ENCODE data around the gene NAALADL2.
"Not testable (repeated sequence)": the region's sequence is repeated elsewhere in the genome, so short reads cannot be mapped to it uniquely, and the experiment has no call there.

The NAALADL2 gene

GRCh38 chr3:175077216-175077615 lies 218.1 kb downstream of the NAALADL2 start:
- no peak for DNase-seq

GRCh38 chr3:175082631-175083030 lies 223.5 kb downstream of the NAALADL2 start:
- no peak for DNase-seq

- not testable (repeated sequence) for DNase-seq
Measured at GRCh38 chr3:175087128-175087527, 228.0 kb downstream of the NAALADL2 start.

- no peak for DNase-seq
Measured at GRCh38 chr3:175088766-175089380, 229.7 kb downstream of the NAALADL2 start.

- DNase-seq, result no peak
Measured at GRCh38 chr3:175091426-175092114, 232.4 kb downstream of the NAALADL2 start.

GRCh38 chr3:175093748-175094147 lies 234.6 kb downstream of the NAALADL2 start:
- DNase-seq, result no peak

- no peak for DNase-seq
Measured at GRCh38 chr3:175094344-175094743, 235.2 kb downstream of the NAALADL2 start.

- no peak for DNase-seq
Measured at GRCh38 chr3:175098644-175099043, 239.5 kb downstream of the NAALADL2 start.

- DNase-seq, result no peak
Measured at GRCh38 chr3:175102161-175102560, 243.0 kb downstream of the NAALADL2 start.

- DNase-seq, result no peak
Measured at GRCh38 chr3:175103298-175103697, 244.2 kb downstream of the NAALADL2 start.

- DNase-seq, result no peak
Measured at GRCh38 chr3:175105066-175105465, 245.9 kb downstream of the NAALADL2 start.

- DNase-seq, result no peak
Measured at GRCh38 chr3:175107231-175107630, 248.1 kb downstream of the NAALADL2 start.

- no peak for DNase-seq
Measured at GRCh38 chr3:175107995-175108394, 248.9 kb downstream of the NAALADL2 start.

- DNase-seq, result no peak
Measured at GRCh38 chr3:175108613-175109151, 249.5 kb downstream of the NAALADL2 start.

GRCh38 chr3:175111036-175111435 lies 251.9 kb downstream of the NAALADL2 start:
- DNase-seq, result no peak

GRCh38 chr3:175118382-175118941 lies 259.3 kb downstream of the NAALADL2 start:
- no peak for DNase-seq

- no peak for DNase-seq
Measured at GRCh38 chr3:175121225-175121624, 262.1 kb downstream of the NAALADL2 start.

- no peak for DNase-seq
Measured at GRCh38 chr3:175127075-175127662, 268.0 kb downstream of the NAALADL2 start.

GRCh38 chr3:175129126-175129525 lies 270.0 kb downstream of the NAALADL2 start:
- no peak for DNase-seq

- no peak for DNase-seq
Measured at GRCh38 chr3:175129571-175129970, 270.4 kb downstream of the NAALADL2 start.

GRCh38 chr3:175131866-175132265 lies 272.7 kb downstream of the NAALADL2 start:
- not testable (repeated sequence) for DNase-seq

- not testable (repeated sequence) for DNase-seq
Measured at GRCh38 chr3:175132706-175133105, 273.6 kb downstream of the NAALADL2 start.

- DNase-seq, result no peak
Measured at GRCh38 chr3:175144368-175144767, 285.2 kb downstream of the NAALADL2 start.

- no peak for DNase-seq
Measured at GRCh38 chr3:175146258-175146657, 287.1 kb downstream of the NAALADL2 start.
